NCI-H345 treated with DMSO at 0.1 percent for 48 hours (cell line): Measurements from ENCODE around the gene GPBP1L1.

Source experiments
- DNase-seq: peaks from one replicate; lab custom pipeline; 2025; ENCODE audit not compliant: unreplicated experiment; lab: John Stamatoyannopoulos, UW

The GPBP1L1 gene

DNA sequence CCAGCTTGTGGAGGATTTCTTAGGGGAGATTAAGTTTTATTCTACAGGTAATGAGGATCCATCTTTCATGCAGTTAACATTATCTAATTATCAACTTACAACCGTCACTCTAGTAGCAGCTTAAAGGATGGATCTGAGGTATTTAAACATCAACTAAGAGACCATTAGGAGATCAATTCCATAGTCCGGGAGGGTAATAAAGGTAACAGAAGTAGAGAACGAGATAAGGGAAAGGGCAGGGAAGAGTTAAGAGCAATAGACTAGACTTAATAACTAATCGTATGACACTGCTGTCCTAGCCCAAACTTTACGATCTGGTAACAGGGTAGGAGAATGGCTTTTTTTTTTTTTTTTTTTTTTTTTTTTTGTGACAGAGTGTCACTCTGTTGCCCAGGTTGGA lies 43.0 kb downstream of the GPBP1L1 start:
- no peak for DNase-seq

DNA sequence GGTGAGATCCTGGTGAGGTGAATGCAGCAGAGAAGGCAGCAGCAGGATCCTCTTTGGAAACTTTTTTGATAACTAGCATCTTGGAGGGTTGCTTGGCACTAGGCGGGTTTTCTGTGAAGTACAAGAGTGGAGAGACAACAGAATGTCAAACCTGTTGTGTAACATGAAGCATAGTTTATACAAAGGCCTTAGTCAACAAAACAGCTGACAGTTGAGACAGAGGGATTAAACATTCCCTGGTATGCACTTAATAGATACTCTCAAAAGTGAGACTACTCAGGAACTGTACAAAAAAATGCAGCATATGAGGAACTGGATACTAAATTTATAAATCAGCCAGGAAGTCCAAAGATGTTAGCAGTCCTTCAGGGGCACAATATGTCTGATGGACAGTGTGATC lies 46.0 kb downstream of the GPBP1L1 start:
- DNase-seq: no peak

DNA sequence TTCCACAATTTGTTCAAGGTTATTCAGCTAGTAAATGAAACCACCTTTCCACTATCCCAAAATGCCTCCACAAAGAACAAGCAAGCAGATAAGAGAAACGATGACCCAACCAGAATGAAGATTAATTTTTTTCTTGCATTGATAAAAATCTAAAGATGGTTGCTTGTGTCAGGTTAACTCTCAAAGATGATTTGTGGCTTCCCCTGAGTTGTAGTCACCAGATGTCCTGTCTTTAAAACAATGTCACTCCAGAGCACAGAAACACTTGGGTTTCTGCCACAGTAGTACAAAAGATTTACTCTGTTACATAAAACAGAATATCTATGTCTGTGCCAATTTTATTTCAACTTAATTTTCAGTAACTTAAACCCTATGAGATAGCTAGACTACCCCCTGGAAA lies 51.1 kb downstream of the GPBP1L1 start:
- no peak for DNase-seq

DNA sequence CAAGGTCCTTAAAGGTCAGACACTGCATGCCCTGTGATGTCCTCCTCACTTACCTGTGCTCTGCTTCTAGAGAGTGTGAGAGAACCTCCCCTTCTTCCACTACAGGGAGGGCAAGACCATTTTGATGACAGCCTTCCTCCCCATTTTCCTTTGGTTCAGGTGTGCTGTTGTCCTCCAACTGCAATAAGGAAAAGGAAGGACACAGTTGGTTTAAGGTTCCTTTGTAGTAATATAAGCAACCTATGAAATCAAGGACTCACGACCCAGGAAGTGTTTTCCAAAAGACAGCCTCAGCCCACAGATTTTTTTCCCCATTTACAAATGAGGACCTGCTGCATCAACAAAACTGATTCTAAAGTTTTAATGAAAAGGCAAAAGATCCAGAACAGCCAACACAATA lies 55.9 kb downstream of the GPBP1L1 start:
- no peak for DNase-seq

DNA sequence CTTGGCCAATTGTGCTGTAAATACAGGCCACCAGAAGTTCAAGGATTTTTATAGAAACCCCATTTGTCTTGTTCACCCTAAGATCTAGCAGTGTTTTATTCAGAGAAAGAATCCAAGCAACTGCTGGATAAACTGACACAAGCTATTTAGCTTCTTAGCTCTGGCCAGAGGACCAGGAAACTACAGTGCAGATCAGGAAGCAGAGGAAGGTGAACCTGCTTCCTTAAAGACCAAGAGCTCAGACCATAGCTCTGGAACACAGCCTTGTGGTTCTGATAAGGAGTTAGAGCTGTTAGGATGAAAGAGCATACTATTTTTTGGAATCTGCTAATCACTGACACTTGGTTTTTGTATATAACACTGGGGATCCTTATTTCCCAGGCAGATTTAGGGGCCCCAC lies 57.3 kb downstream of the GPBP1L1 start:
- DNase-seq: no peak

DNA sequence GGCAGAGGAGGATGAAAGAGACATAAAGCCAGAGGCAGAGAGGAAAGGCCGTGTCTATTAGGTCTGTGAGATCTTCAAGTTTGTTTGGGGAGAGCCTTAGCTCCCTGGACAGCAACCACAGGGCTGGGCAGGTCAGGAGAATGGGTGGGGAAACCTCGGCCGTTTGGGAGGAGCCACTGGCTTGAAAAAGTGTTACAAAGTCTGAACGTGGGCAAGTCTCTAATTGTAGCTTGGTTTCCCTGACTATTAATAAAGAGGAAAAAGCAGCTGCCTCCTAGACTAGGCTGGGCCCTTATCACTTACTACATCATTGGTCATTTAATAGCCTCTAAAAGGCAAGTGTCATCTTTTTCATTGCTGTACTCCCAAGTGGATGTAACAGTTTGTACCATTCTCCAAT lies 62.4 kb downstream of the GPBP1L1 start, which contains the start of gene CCDC17:
Gene CCDC17, minus strand, starts transcription at position 83 of the 400 bp plus-strand sequence. CDS start 145 bp downstream, outside the sequence.
- DNase-seq: no peak

DNA sequence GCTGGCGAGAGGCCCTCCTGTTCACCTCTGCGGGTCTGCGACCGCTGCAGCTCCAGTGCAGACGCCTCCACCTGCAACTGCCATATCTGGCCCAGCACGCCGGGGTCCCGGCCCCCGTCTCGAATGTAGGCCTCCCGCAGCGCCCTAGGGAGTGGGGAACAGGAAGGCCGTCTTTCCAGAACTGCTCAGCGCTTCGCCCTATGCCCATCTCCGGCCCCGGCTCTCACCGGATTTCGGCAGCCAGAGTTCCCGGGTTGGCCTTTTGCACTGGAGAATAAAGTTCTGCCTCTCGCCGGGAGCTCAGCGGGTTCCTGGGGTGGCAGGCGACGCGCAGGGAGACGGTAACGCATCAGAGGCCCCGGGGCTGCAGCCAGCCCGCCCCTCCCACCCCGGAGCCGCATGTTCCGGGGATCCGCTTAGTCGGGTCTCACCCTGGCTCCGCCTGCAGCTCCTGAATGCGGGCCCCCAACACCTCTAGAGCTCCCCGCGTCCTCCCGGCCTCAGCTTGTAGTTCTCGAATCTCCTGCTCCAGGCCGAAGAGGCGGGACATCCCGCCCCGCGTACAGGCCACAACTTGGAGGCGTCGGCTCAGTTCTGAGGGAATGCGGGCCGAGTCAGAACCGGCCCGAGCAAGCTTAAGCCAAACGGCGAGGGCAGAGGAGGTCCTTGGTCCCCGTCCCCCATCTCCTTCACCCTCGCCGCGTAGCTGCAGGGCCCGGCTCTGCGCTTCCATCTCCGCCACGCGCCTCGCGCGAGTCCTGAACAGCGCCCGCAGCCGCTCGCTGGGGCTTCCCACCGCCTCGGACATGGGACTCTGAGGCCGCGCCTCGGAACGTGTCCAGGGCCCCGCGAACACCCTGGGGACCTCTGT lies 63.6 kb downstream of the GPBP1L1 start:
- no peak for DNase-seq

DNA sequence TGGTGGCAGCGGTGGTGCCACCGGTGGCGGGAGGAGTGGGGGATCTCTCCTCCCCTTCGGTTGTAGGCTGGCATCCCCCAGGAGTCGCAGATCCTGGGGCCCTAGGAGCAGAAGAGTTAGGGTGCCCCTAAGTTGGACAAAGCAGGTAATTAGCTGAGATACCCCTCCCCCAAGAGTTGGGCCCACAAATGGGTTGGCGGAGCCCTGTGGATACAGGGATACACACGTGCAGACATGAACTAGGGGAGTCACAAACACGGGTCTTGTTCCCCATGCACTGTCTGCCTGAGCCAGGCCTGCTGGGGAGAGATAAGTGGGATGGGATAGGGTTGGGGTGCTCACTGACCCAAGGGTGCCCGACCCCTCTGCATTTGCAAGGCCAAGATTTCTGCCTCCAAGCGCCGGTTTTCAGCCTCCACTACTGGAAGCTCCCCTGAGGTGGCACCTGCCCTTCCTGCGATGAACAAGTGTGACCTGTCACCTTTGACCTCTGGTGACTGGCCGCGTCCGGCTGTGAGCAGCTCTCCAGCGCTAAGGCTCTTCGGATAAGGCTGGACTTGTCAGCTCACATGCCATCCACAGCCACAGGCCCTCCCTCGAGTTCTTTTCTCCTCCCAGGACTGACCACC lies 64.3 kb downstream of the GPBP1L1 start:
- DNase-seq: no peak

DNA sequence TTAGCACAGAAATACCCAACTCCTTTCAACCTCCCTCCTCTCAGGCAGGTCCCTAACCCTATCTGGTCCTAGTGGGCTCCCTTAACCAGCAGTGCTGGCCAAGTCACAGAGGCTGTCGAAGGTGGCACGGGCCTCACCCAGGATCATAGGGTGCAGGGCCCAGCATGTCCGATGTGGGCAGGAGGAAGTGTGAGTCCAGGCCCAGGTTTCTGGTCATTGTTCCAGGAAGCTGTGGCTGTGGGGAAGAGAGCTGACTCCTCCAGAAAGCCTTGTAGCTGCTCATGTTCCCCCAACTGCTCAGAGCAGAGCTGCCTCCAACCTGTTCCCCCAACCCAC lies 64.9 kb downstream of the GPBP1L1 start:
- DNase-seq: no peak

DNA sequence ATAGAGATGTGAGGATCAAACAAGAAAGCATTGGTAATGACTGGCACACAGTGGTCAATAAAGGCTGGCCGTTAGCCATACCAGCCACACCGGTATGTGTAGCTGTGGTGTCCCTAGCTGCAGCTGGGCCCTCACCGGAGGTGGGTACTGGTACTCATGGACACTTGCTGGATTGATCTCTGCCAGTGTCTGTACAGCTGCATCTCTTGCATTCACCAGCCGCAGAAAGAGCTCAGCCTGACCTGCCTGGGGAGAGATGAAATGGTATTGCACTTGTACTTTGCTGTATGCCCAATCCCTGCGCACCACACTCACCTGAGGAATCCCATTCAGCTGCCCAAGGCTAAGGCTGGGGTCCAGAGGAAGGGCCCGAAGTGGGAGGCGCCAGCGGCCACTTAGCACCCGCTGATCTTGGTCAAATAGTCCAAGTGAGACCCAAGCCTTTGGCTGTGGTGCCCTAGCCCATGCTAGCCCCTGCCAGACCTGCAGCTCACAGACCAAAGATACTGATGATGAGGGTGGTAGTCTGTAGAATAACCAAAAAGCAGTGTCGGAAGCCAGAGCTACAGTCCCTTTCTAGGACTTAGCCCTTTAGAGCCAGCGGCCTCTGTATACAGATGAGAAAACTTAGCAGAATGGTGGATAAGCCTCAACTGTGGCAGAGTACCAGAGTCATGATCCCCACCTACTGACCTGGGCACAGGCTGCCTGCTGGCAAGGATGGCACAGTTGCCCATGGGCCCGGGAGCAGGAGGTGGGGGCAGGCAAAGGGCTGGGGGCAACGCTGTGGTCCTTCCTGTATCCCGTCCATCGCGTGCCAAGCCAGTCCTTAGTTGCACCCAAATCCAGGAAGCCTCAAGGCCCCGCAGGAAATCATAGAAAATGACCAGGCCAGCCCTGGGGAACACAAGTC lies 65.5 kb downstream of the GPBP1L1 start:
- DNase-seq: no peak

DNA sequence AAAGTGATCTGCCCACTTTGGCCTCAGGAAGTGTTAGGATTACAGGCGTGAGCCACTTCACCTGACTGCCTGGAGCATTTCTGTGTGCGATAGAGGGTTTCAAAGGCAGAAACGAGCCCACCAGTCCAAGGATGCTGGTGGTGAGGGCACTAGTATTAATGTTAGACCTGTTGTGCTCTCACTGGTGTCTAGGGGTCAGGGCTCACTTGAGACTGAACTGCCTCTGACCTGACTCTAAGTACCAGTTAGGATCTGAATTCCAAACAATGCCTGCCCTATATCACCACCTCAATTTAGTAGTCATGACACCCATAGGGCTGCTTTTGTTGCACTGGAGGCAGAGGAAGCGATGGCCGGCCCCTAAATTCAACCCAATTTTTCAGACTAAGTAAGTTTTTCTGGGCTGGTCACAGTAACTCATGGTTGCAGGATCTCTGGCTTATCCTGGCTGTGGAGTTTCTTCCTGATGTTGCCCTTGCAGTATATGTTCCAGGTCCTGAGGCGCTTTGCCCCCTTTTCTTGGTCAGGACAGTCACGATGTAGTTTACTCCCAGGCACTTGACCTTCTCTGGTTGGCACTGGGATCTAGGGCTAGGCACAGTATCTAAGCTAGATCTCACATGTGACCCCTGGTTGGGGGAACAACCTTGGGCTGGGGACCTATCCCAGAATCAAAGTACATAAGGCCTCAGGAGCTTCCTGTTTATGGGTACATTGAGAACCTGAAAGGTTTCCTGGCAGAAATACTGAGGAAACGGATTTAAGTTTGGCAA lies 67.0 kb downstream of the GPBP1L1 start:
- DNase-seq: no peak

DNA sequence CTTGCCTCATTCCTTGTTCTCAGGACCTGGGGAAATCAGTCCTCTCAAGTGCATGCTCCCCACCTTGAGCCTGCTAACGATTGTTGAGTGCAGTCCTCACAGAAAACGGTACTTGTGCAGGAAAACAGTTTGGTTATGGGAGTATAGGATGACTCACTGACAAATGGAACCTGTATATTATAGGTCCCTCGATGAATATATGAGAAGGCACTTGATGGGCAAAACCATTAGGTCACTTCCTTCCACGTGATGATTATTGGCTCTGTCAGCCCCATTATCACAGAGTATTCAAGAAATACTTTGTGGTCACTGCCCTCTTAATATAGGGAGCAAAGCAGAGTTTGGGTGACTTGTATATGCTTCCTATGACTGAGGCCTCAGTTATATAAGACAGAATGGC lies 68.7 kb downstream of the GPBP1L1 start:
- no peak for DNase-seq

DNA sequence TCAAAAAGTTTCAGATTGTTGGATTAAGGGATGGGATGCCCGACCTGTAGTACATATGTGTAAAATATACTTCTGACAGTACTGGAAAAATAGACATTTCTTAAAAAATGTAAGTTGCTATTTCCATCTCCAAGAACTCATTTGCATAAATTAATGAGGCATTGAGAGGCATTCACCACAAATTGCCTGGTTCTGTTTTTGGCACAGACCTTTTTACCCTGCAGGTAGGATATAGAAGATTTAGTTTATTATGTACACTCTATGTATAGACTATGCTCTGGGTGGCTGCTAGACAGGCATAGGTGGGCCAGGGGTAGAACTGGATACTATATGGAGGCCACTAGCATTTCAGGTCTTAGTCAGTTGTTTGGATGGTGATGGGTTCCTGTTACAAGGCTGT lies 70.4 kb downstream of the GPBP1L1 start:
- no peak for DNase-seq

DNA sequence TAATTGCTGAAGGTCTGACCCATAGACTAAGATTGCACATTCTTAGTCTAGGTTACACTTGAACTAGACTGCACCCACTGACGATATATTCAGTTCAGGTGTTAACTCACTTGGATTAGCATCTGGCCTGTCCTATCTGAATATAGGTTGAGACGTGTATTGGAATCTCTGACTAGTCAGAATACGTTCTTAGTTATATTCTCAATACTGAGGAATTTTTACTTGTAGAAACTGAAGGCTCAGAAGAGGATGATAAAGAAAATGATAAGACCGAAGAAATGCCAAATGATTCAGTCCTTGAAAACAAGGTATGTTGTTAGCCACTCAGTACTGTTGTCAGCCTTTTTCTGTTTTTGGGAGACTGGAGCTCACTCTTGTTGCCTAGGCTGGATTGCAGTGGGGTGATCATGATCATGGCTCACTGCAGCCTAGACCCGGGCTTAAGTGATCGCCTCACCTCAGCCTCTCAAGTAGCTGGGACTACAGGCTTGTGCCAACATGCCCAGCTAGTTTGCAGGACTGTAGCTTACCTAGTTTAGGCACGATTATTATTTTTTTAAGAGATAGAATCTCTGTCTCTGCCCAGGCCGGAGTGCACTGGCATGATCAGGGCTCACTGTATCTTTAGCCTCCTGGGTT lies 73.3 kb downstream of the GPBP1L1 start:
- DNase-seq: no peak

DNA sequence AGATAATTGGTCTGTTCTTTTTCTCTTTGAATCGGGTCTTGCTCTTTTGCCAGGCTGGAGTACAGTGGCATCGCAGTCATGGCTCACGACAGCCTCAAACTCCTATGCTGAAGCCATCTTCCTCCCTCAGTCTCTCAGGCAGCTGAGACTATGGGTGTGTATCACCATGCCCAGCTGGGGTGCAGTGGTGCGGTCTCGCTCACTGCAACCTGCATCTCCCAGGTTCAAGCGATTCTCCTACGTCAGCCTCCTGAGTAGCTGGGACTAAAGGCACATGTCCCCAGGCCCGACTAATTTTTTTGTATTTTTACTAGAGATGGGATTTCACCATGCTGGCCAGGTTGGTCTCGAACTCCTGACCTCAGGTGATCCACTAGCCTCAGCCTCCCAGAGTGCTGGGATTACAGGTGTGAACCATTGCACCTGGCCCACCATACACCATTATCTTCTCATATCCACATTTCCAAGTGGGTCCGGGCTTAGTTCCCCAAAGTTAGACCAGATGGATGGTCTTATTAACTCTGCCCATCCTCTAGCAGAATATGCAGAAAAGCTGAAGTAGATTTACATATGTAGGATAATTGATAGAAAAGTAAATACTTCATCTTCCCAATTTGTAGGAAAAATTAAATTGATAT lies 75.6 kb downstream of the GPBP1L1 start:
- DNase-seq: no peak

DNA sequence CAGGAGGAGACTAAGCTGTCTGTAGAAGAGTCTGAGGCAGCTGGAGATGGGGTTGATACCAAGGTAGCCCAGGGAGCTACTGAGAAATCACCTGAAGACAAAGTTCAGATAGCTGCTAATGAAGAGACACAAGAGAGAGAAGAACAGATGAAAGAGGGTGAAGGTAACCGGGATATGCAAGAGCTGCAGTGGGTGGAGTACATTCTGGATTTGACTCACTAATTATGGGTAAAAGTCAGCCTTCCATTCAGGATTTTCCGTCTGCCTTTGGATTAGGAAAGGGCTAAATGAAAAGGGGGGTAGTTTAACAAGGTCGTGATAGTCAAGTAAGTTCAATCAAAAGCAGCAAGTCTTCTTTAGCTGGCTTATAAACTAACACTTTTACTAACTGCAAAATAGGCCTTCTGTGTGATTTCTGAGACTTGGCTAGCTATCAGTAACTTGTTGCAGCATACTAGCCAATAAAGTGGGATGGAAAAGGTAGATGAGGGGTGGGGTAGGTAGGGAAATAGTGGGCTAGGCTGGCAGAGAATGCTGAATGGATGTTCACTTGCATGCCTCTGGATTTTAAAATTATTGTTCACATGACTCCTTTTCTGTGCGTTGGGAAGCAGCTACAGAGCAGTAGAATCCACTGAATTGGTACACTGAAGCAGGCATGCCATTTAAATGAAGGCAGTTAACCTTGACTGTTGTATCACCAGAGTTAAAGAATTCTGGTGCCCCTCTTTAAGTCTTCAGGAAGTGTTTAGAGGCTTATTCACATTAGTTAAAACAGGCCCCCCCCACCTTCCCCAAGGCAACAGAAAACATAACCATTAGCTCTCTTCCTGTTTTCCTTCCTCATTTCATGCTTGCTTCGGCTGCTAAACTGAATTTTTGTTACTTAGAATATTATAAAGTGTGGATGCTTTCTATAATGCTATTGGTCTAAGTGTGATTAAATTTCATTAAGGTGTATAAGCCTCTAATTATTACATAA lies 77.9 kb downstream of the GPBP1L1 start:
- no peak for DNase-seq

DNA sequence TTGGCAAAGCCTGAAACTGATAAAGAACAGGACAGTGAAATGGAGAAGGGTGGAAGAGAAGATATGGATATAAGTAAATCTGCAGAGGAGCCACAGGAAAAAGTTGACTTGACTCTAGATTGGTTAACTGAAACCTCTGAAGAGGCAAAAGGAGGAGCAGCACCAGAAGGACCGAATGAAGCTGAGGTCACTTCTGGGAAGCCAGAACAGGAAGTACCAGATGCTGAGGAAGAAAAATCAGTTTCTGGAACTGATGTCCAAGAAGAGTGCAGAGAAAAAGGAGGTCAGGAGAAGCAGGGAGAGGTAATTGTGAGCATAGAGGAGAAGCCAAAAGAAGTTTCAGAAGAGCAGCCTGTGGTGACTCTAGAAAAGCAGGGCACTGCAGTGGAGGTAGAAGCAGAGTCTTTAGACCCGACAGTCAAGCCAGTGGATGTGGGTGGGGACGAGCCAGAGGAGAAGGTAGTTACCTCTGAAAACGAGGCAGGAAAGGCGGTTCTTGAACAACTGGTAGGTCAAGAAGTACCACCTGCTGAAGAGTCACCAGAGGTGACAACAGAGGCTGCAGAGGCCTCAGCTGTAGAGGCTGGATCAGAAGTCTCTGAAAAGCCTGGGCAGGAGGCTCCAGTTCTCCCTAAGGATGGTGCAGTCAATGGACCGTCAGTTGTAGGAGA lies 78.8 kb downstream of the GPBP1L1 start:
- DNase-seq: no peak

DNA sequence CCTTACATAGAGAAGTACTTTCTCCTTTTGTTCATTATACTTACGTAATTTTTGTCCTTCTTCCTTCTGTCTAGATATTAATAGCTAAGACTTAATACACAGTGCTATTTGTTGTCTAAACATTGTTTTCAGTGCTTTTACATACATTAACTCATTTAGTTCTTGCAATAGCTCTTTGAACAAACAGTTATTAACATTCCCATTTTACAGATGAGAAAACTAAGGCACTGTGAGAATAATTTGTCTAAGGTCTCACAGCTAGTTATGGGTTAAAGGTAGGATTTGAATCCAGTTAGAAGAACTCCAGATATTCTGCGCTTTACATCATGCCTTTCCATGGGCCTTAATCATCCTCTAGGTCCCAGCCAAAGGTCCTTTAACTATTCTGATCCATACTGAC lies 82.1 kb downstream of the GPBP1L1 start:
- no peak for DNase-seq
